ENCODE results near the gene ESRRG.

DNA sequence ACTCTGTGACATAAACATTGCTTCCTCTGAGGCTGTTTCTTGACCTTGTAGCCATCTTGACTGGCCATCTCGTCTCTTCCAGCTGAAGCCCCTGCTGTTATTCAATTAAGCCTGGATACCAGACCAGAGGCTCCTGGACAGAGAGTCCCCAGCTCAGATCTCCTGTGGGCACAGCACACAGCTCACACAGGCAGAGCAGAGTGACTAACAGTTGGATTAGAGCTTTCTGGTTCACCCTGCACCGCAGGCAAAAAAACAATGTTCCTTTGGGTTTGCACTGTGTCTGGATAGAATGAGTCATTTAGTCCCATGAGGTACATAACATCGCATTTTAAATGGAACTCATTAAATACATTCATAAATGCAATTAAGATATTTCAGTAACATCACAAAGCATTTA lies 266.5 kb downstream of the ESRRG start:
- no peak for TF ChIP-seq POLR2A (IDR thresholded peaks at IDR 0.05; ENCODE audit: low read length)
- no peak for TF ChIP-seq GATA1 (IDR thresholded peaks at IDR 0.05; ENCODE audit: low read depth, low read length)
